ENCODE results near the gene TOPAZ1.

DNA sequence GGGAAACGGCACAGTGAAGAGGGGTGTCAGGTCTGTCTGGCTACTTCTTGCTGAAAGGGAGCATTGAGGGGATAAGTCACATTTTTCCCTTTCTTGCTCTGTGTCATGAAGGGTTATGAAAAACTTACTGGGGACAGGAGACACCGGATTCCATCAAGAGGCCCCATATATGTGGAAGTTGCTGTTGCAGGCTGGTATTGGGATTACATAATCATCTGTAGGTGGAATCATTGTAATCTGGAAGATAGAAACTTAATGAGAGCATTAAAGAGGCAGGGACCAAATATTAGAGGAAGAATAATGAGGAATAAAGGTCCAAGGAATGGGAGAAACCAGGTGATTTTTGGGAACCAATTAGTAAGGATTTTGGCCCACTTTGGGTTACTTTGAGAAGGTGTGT lies 92.6 kb downstream of the TOPAZ1 start:
- TF ChIP-seq CTCF (conservative IDR thresholded peaks at IDR 0.05; ENCODE audit: low read depth, low read length) (no peak), EZH2 (IDR thresholded peaks at IDR 0.05; ENCODE audit: low read length, unreplicated experiment) (no peak)
